Stimulated activated CD4-positive, alpha-beta T cell treated with anti-CD3 and anti-CD28 coated beads, Interleukin-1b, Interleukin-23, amount 100 ng/mL, for 24 hours (primary cell): ENCODE measurements around the gene KRTAP4-6.
"Not testable (repeated sequence)": the region's sequence is repeated elsewhere in the genome, so short reads cannot be mapped to it uniquely, and the experiment has no call there.

Experiments
- DNase-seq, 4 experiments: peaks; one replicate each; pipeline ENCODE4 v3.0.0-alpha.2; 2020; ENCODE audit warnings: low read depth in 4 of 4, low spot score in 1 of 4

KRTAP4-6 gene

DNA sequence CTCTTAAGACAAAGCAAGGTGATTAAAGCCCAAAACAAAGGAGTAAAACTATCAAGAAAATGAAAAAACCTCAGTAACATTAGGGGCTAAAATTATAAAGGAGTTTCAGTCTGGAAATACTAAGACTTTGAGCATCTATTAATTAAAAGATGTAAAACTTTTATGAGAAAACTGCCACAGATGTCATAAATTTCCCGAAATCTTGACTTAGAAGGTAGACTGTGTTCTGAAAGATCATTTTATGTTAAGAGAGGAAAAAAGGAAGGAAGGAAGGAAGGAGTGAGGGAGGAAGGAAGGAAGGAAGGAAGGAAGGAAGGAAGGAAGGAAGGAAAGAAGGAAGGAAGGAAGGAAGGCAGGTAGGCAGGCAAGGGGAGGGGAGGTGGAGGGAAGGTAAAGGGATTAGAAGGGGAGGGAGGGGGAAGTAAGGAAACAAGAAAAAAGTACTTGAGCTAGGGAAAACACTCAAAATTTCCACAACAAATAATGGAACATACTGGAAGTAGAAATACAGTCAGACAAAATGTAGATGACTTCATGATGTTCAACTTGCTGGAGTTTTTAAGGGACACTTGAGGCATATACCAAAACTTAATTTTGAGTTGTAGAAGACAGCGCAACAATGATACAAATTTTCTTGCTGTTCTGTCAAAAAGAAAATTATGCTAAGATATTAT lies 7.3 kb upstream of the KRTAP4-6 start:
- no peak for DNase-seq

DNA sequence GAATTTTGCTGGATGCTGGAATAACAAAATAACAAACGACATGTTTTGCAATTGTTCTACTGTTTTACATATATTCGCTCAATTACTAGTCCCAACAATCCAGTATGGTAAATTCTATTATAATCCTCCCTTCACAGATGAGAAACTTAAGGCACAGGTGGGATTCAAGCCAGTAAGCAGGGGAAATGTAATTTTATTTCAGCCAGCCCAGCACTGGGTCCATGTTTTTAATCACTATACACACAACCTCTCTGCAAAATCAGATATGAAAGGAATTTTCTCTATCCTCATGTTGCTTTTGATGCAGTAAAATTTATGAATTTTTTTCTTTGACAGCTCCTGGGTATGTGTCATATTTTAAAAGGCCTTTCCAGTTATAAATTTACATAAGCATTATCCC lies 4.9 kb upstream of the KRTAP4-6 start:
- no peak for DNase-seq

DNA sequence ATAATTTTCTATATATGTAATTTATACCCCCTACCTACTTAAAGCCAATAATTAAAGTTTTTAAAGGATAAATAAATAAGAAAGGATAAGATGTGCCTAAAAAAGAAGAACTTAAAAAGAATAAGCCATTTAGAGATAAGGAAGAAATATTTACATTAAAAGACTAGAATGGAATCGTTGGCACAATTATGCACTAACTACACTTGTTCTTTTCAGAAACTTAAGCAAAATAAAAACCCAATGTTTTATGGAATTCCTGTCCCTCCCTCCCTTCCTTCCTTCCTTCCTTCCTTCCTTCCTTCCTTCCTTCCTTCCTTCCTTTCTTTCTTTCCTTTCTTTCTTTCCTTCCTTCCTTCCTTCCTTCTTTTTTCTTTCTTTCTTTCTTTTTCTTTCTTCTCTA lies 4.5 kb upstream of the KRTAP4-6 start:
- DNase-seq, result no peak

DNA sequence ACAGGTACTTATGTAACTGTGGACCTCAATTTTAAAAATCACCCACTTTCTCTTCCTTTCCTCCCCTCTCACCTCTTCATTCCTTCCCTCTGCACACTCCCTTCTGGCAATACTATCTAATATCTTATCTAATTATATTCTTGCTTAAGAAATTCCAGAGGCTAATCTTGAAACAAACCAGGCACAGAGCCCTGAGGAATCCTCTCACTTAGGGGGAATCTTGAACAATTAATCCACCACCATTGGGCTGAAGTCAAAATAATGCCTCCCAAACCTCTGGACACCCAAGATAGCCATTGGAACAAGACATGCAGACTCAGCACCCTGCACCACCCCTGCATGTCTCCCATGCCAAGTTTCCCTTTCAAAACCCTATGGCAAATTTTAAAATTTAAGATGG lies 1.0 kb upstream of the KRTAP4-6 start:
- no peak for DNase-seq

DNA sequence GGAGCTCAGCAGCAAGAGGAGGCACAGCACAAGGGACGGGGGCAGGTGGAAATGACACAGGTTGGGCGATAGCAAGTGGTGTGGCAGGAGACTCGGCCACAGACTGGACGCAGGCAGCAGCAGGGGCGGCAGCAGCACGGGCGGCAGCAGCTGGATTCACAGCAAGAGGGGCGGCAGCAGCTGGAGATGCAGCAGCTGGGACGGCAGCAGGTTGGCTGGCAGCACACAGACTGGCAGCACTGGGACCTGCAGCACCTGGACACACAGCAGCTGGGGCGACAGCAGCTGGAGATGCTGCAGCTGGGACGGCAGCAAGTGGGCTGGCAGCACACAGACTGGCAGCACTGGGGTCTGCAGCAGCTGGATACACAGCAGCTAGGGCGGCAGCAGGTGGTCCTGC lies 479 bp downstream of the KRTAP4-6 start:
- DNase-seq, result not testable (repeated sequence)

DNA sequence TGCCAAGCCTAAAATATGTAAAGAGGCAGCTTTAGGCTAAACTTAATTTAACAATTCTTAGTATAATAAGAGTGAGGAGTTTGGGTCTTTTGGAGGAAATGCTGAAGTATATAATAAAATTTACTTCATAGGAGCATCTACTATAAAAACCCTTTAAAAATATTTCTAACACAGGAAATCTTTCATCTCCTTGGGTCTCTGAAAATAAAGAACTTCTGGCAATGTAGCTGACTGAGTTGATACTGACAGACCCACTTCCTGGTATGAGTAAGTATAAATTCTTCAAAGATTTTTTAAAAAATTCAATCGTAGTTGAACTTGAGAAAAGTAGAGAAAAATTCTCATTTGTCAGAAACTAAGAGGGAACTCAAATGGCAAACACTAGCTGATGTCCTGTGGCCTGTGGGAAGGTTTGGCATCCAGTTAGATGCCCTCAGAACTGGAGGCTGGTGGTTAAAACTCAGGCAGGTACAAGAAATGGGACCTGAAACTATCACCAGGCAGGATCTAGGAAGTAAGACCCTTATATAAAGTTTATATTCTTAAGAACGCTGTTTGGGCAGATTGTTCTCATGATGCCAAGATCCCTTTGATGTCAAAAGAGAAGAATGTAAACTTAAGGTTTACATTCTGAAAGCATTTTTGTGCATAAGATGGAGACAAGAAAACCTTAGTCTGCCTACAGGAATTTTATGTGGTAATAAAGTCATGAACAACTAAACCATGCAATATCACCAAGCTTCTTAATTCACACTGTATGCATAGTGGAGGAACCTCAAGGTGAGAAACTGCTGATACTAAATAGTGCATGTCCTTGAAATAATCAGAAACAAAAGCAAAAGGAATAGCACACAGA lies 6.2 kb downstream of the KRTAP4-6 start:
- no peak for DNase-seq

DNA sequence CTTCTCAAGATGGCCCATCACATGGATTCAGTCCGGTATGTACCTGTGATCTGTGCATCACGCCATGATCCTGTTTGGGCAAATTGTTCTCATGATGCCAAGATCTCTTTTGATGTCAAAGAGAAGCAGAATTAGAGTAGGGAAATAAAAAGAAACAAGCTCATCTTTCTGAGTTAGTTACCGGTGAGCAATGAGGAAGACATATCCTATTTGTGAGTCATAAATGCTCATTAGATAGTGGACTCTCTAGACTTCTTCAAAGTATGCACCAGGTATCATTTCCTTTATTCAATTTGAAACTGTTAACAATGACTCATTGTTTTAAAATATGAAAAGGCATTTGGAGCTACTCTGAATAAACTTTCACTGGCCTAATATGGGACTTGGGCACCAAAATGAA lies 8.4 kb downstream of the KRTAP4-6 start:
- no peak for DNase-seq

DNA sequence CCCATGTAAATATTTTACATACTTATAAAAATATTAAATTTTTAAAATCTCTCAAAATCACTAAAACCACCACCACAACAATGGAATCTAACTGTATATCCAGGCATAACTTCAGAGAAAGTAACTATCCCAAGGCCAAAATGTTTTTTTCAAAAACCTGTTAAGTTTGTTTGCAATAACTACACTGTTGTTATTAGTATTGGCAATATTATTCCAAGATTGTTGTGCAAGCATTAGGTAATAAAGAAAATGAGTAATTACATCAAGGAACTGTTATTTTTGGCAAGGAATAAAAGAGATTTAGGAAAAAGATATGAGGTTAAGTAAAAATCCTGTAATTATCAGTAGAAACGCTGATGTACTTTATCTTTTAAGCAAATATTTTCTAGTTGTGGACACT lies 13.0 kb downstream of the KRTAP4-6 start:
- DNase-seq, result no peak

DNA sequence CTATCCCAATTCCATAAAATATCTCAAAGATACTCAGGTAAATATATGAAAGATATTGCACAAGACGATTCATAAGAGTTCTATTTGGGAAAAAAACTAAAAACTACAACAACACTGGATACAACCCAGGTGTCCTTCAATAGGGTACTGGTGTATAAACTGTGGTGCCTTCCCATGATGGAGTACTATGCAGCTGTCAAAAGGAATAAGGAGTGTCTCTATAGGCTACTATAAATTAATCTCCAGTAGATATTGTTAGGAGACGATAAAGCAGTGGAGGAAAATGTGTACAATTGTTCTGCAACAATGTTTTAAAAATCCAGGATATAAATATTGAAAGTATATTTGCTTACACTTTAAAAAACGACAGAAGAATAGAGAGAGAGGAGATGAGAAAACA lies 13.9 kb downstream of the KRTAP4-6 start:
- DNase-seq, result no peak

DNA sequence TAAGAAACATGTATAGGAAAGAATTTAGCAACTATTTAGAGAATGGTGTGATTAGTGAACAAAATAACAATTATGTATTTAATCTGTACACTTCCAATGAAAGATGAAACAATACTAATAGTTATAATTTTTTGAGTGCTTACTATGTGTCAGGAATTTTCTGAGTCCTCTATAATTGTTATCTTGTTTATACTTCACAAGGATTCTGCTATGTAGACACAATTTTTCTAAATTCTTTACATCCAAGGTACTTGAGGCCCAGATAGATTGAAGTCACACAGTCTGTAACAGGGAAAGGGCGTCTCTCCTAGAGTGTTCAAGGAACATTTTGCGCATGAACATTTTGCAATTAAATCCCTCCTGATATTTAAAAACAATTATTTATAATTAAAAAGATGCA lies 15.3 kb downstream of the KRTAP4-6 start:
- no peak for DNase-seq

DNA sequence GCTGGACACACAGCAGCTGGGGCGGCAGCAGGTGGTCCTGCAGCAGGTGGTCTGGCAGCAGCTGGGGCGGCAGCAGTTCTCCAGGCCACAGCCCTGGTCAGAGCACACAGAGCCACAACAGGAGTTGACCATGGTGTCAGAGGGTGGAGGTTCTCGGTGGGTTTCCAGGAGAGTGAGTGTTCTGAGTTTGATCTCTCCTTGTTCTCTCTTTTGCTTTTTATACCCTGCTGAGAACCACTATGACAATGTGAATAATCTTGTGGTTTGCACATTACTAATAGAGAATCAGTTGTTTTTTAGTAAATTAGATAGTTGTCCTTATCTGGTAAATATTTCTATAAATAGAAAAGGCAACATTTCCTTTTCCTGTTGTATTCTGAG lies 16.4 kb downstream of the KRTAP4-6 start, which contains the start of gene KRTAP4-12:
TSS of gene KRTAP4-12 (minus strand) at position 192 of the 381 bp plus-strand sequence. CDS start at position 132, 60 bp downstream.
- not testable (repeated sequence) for DNase-seq

DNA sequence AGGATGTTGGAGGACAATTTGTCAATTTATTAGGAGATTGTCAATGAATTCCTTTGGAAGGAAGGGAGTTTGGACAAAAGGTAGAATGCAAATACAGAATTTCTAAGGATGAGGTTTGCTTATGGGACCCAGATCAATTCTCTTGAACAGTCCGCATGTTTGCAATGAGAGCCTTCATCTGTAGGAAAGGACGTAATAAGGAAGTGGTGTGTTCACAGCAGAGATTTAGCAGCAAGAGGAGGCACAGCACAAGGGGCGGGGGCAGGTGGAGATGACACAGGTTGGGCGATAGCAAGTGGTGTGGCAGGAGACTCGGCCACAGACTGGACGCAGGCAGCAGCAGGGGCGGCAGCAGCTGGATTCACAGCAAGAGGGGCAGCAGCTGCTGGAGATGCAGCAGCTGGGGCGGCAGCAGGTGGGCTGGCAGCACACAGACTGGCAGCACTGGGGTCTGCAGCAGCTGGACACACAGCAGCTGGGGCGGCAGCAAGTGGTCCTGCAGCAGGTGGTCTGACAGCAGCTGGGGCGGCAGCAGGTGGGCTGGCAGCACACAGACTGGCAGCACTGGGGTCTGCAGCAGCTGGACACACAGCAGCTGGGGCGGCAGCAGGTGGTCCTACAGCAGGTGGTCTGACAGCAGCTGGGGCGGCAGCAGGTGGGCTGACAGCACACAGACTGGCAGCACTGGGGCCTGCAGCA lies 16.9 kb downstream of the KRTAP4-6 start:
- DNase-seq, result not testable (repeated sequence)

DNA sequence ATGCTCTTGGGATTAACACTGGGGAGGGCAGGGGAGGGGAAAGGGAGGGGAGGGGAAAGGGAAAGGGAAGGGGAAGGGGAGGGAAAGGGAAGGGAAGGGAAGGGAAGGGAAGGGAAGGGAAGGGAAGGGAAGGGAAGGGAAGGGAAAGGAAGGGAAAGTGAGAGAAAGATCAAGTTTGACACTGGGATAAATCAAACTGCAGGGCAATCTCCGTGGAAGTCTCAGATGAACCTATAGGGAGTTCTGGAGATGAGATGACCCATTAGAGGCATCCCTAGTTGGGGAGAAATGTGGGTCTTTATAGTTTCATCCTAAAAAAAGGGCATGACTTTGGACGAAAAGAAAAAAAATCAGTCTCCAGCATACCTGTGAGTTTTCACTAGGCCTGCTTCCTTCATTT lies 18.6 kb downstream of the KRTAP4-6 start:
- no peak for DNase-seq

DNA sequence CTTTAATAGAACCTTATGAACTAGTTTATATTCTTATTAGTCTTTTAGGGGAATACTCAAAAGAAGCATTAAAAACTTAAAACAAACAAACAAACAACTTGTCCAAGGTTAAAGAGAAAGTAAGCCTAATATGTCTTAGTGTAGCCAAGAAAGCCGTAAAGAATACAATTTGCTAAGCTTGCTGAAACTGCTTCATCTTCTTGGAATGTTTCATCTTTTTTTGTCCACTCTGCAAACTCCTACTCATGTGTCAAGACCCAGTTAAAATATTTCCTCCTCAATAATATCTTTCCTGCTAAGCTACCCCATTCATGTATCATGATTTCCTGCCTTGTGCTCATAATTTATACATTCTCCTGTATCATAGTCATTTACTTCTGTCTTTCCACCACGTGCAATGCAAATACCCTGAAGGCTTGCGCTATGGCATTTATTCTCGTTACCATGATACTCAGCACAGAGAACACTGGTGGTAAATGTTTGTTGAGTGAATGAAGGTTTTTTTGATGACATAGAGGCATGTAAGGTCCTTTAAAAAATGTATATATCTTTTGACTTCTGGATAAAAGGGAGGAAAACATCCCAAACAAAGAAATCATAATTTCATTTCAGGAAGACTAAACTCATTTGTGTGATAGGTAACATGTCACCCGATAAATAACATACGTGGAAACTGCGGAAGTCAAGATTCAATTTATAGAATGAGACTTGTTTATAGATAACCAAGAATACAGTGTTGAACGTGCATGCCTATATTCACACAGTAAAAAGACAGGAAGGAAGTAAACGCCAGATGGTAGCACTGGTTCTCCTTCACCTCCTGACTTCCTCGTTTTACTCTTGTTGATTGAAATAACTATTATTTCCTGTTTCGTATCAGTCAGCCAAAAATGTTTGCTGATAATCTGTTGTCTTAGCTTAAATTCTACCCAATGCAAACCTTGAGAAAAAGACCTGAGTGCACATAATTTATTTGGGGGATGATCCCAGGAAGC lies 20.4 kb downstream of the KRTAP4-6 start:
- DNase-seq, result not testable (repeated sequence)

DNA sequence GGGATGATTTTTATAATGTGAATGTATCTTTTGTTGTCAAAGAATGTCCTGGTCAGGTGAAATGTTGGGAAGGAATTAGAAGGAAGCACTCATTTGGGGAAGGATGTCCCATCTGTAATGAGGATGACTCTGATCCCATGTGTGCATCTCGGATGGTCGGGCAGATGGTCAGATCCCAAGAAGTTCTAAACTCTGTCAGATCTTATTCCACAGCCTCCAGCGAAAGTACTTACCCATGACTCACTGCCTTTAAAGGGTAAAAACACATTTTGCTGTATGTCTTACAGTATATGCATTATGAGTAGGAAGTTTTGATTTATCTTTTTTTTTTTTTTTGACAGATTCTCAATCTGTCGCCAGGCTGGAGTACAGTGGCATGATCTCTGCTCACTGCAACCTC lies 21.6 kb downstream of the KRTAP4-6 start:
- no peak for DNase-seq

DNA sequence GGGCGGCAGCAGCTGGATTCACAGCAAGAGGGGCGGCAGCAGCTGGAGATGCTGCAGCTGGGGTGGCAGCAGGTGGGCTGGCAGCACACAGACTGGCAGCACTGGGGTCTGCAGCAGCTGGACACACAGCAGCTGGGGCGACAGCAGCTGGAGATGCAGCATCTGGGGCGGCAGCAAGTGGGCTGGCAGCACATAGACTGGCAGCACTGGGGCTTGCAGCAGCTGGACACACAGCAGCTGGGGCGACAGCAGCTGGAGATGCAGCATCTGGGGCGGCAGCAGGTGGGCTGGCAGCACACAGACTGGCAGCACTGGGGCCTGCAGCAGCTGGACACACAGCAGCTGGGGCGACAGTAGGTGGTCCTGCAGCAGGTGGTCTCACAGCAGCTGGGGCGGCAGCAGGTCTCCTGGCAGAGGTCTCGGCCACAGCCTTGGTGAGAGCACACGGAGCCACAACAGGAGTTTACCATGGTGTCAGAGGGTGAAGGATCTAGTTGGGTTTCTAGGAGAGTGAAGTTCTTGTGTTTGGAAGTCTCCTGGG lies 22.4 kb downstream of the KRTAP4-6 start, which contains the start of gene KRTAP4-11:
TSS of gene KRTAP4-11 (minus strand) at position 528 of the 541 bp plus-strand sequence. CDS start at position 470, 58 bp downstream.
- DNase-seq, result not testable (repeated sequence)

DNA sequence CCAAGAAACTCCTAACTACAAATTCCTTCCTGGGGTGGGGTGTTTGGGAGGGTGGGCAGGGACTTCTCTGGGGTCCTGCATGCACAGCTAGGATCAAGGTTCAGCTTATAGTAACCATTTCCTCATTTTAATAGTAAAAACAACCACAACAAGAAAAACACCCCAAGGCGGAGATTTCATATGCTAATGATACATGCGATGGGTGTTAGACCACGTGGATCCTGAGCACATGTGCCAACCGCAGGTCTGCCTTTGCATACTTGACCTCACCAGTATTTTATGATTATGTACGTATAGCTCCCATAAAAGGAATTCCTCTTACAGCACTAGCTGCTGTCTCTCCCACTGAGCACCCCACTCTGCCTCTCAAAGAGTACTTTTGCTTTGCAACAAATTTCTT lies 24.0 kb downstream of the KRTAP4-6 start:
- DNase-seq, result no peak

DNA sequence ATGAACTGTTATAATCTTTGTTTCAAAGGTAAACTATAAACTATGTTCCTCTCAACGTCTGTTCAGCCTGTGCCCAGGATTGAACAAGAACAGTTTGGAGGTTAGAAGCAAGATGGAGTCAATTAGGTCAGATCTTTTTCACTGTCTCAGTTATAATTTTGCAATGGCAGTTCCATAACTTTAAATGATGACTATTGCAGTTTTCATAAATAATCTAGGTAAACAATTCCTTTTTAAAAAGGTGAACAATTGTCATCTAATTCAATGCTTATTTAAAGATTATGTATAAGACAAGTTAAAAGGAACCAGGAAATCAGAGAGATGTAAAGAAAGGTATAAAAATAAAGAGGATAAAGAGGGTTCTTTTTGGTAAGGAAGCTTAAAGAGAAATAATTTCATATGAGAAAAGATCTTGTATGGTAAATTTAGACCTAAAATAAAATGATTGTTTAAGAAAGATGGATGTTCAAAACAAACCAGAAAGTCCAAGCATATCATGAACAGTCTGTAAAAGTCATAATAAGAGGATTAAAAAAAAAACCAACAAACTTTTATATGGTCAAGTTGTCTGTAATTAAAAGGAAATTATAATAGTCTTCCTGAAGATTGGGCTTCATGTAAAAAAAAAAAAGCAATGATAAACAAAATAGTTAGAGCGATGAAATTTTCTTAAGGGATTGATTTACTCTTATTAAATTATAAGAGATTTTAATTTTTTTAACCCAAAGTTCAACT lies 29.0 kb downstream of the KRTAP4-6 start:
- no peak for DNase-seq

DNA sequence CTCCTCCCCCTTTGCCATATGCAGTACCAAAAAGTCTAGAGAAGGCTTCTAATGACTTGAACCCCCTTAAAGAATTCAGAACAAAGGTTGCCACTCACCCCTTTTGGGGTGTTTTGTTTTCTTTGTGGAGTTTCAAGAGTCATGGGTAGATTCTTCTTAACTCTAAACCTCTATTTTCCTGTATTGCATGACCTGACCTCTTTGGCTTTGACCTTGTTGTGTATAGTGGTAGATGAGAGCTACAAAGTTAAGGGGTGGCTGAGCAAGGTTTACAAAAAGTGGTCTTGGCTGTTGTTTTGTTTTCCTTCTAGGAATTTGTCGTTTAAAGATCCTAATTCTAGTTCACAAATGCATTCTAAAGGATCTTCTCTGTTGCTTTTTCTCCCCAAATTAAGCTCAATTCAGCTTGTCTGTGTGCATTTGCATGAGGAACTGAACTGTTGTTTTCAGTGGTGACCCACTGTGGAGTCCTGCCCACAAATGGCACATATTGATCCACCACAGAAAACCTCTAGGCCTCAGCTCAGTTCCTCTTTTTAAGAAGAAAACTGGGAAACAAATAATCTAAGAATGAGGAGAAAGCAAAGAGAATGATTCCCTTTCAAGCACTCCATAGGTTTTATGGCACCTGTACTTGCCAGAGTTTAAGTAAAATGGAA lies 31.5 kb downstream of the KRTAP4-6 start:
- not testable (repeated sequence) for DNase-seq
